ENCODE measurements around the gene APH1A.
"Not testable (repeated sequence)": the region's sequence is repeated elsewhere in the genome, so short reads cannot be mapped to it uniquely, and the experiment has no call there.

Gene APH1A

DNA sequence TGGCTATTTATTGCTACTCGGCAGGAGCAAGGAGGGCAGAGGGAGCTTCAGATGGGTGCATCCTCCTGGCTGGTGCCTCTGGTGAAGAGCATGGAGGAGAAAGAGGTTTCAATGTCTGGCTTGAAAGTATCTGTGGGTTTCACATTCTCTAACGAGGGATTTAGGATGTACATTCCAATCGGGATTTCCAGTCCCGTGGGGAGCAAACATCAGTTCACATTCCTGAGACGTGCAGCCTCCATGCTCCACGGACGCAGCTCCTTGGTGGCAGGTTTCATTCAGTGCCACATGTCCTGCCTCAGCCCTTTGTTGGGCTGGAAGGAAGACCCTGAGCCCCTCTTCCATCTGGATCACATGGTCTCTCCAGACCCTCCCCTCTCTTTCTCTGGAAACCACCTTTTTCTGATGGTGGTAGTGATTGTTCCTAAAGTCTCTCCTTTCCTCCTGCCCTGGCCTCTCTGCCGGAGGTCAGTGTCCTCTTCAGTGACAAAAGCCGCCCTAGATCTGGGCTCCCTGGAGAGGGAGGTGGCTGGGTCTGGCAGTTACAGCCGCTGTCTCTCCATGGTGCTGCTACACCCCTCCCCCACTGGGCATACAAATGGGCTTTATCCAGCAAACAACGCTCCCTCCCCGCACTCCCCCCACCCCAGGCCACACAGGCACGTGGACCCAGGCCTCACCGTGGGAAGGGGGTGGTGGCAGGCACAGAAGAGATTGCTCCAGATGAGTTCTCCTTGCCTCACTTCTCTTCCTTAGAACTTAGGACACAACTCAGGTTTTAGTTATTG lies 12.1 kb downstream of the APH1A start:
- no peak overlapping the region for H3K4me3 ChIP-seq (ENCODE audit: low read depth, low read length)
- no peak for DNase-seq (ENCODE audit: low read depth)
- TF ChIP-seq POLR2A (IDR thresholded peaks at IDR 0.05; ENCODE audit: extremely low read depth, insufficient read length) (no peak), MYC (IDR thresholded peaks at IDR 0.05; ENCODE audit: low read depth, low read length) (no peak)
- TF ChIP-seq, protein P1, sequence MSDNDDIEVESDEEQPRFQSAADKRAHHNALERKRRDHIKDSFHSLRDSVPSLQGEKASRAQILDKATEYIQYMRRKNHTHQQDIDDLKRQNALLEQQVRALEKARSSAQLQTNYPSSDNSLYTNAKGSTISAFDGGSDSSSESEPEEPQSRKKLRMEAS (IDR thresholded peaks at IDR 0.05; ENCODE audit: low read depth, low read length), result no peak
- TF ChIP-seq, protein P2, sequence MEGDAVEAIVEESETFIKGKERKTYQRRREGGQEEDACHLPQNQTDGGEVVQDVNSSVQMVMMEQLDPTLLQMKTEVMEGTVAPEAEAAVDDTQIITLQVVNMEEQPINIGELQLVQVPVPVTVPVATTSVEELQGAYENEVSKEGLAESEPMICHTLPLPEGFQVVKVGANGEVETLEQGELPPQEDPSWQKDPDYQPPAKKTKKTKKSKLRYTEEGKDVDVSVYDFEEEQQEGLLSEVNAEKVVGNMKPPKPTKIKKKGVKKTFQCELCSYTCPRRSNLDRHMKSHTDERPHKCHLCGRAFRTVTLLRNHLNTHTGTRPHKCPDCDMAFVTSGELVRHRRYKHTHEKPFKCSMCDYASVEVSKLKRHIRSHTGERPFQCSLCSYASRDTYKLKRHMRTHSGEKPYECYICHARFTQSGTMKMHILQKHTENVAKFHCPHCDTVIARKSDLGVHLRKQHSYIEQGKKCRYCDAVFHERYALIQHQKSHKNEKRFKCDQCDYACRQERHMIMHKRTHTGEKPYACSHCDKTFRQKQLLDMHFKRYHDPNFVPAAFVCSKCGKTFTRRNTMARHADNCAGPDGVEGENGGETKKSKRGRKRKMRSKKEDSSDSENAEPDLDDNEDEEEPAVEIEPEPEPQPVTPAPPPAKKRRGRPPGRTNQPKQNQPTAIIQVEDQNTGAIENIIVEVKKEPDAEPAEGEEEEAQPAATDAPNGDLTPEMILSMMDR (IDR thresholded peaks at IDR 0.05; ENCODE audit: low read depth, low read length), result no peak

DNA sequence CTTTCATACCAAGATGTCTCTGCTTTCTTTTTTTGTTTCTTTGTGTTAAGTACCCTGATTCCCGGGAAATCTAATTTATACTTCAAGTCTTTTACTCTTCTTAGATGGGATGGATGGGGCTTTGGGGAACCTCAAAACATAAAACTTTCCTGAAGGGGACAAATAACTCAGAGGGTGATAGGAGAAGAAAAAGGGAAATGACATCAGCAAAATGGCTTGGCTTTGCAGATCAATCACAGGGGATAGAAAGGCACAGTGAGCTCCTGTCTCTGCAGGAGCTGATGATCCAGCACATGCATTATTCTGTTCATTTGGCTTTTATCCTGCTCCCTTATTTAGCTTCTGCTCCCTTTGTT lies 12.6 kb downstream of the APH1A start:
- DNase-seq (ENCODE audit: low read depth), result no peak
- H3K4me3 ChIP-seq (ENCODE audit: low read depth, low read length), result no peak overlapping the region
- TF ChIP-seq POLR2A (IDR thresholded peaks at IDR 0.05; ENCODE audit: extremely low read depth, insufficient read length), result no peak
- TF ChIP-seq, protein P1 (IDR thresholded peaks at IDR 0.05; ENCODE audit: low read depth, low read length), result no peak
- no peak for TF ChIP-seq MYC (IDR thresholded peaks at IDR 0.05; ENCODE audit: low read depth, low read length)
- TF ChIP-seq, protein P2 (IDR thresholded peaks at IDR 0.05; ENCODE audit: low read depth, low read length), result no peak

DNA sequence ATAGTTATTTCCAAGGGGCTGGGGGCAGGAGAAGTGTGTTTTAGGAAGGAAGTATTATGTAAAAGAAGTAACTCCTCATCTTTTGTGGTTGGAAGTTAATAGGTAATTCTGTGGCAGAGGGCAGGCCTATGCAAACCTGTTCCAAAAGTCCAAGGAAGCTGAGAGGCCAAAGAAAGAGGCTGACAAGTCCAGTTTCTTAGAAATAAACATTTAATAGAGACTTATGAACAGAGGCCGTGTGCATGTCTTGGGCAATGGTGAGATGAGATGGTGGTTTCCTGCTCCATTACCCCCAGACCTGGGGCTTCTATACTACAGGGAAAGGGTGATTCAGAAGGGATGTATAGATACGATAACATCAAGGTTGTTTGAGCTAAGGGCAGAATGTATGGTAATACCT lies 18.9 kb downstream of the APH1A start:
- DNase-seq (ENCODE audit: low read depth), result peak; percentile 23
- TF ChIP-seq MYC (IDR thresholded peaks at IDR 0.05; ENCODE audit: low read depth, low read length) (no peak), POLR2A (IDR thresholded peaks at IDR 0.05; ENCODE audit: extremely low read depth, insufficient read length) (no peak)
- TF ChIP-seq, protein P1 (IDR thresholded peaks at IDR 0.05; ENCODE audit: low read depth, low read length), result no peak
- TF ChIP-seq, protein P2 (IDR thresholded peaks at IDR 0.05; ENCODE audit: low read depth, low read length), result no peak
- no peak overlapping the region for H3K4me3 ChIP-seq (ENCODE audit: low read depth, low read length)

DNA sequence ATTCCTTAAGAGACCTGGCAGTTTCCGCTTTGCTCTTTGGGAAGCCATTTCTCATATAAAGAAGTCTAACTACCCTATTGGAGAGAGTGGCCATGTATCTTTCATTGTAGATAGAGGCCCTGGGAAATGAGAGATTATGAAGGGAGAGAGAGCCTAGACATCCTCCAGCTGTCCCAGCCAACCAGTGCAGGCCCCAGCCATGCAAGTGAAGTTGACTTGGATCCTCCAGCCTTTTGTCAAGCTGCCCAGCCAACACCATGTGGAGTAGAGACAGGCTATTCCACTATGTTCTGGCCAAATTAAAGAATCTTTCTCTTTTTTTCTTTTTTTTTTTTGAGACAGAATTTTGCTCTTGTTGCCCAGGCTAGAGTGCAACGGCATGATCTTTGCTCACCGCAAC lies 25.8 kb downstream of the APH1A start:
- TF ChIP-seq, protein P2 (IDR thresholded peaks at IDR 0.05; ENCODE audit: low read depth, low read length), result no peak
- no peak for TF ChIP-seq POLR2A (IDR thresholded peaks at IDR 0.05; ENCODE audit: extremely low read depth, insufficient read length)
- no peak for TF ChIP-seq MYC (IDR thresholded peaks at IDR 0.05; ENCODE audit: low read depth, low read length)
- TF ChIP-seq, protein P1 (IDR thresholded peaks at IDR 0.05; ENCODE audit: low read depth, low read length), result no peak
- no peak overlapping the region for H3K4me3 ChIP-seq (ENCODE audit: low read depth, low read length)
- DNase-seq (ENCODE audit: low read depth), result no peak

DNA sequence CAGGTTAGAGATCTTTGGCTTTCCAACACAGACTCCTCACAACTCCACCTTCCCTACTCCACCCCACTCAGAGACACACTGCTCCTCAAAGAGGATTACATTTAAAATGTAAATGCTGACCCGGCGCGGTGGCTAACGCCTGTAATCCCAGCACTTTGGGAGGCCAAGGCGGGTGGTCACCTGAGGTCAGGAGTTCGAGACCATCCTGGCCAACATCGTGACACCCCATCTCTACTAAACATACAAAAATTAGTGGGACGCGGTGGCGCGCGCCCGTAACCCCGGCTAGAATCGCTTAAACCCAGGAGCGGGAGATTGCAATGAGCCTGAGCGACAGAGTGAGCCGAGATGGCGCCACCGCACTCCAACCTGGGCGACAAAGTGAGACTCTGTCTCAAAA lies 31.1 kb downstream of the APH1A start:
- no peak for DNase-seq (ENCODE audit: low read depth)
- H3K4me3 ChIP-seq (ENCODE audit: low read depth, low read length), result no peak overlapping the region

DNA sequence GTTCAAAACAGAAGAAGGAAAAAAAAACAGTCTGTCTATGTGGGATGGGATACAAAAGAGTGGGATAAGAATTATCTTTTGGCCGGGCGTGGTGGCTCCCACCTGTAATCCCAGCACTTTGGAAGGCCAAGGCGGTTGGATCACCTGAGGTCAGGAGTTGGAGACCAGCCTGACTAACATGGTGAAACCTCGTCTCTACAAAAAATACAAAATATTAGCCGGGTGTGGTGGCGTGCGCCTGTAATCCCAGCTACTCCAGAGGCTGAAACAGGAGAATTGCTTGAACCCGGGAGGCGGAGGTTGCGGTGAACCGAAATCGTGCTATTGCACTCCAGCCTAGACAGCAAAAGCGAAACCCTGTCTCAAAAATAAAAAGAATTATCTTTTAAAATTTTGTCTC lies 31.6 kb downstream of the APH1A start:
- not testable (repeated sequence) for DNase-seq (ENCODE audit: low read depth); H3K4me3 ChIP-seq (ENCODE audit: low read depth, low read length)

More for the DNA sequence above, 31.1 kb downstream of the APH1A start:
- TF ChIP-seq, protein P2 (IDR thresholded peaks at IDR 0.05; ENCODE audit: low read depth, low read length), result no peak
- TF ChIP-seq, protein P1 (IDR thresholded peaks at IDR 0.05; ENCODE audit: low read depth, low read length), result no peak
- TF ChIP-seq MYC (IDR thresholded peaks at IDR 0.05; ENCODE audit: low read depth, low read length), result no peak
- TF ChIP-seq POLR2A (IDR thresholded peaks at IDR 0.05; ENCODE audit: extremely low read depth, insufficient read length), result no peak

Data from NB4 (cell line).